NT2/D1 (cell line): ENCODE results near the gene C10orf71.

Source experiments
- SUZ12 ChIP-seq: IDR thresholded peaks from 2 replicates; pipeline ENCODE4 v1.6.1; 2011; ENCODE audit not compliant: insufficient read length, insufficient read depth; ENCODE audit errors: extremely low read depth
- YY1 ChIP-seq: IDR thresholded peaks from 2 replicates; pipeline ENCODE4 v1.6.1; 2011; ENCODE audit not compliant: insufficient read length, insufficient read depth
- ZNF274 ChIP-seq: IDR thresholded peaks from 2 replicates; pipeline ENCODE4 v1.6.1; 2011; ENCODE audit warnings: mild to moderate bottlenecking, low read depth, low read length

GRCh38 chr10:49290607-49291006 lies 8.4 kb upstream of the C10orf71 start:
- no peak for TF ChIP-seq SUZ12
- no peak for TF ChIP-seq YY1
- TF ChIP-seq ZNF274 = no peak
